Subcutaneous abdominal adipose tissue (tissue), 5 donors: ENCODE results near the gene SAMD4B.
"Not testable (repeated sequence)": the region's sequence is repeated elsewhere in the genome, so short reads cannot be mapped to it uniquely, and the experiment has no call there.

ENCODE experiments used
- H3K27ac ChIP-seq: one replicate; pipeline ENCODE4 v1.7.0; 2013; ENCODE audit warnings: low read depth, mild to moderate bottlenecking, inconsistent platforms, low read length, moderate library complexity
- H3K27me3 ChIP-seq, 5 donors: one replicate each; pipeline ENCODE4 v1.7.0; 2013; ENCODE audit warnings: low read length in 5 of 5, inconsistent platforms in 1 of 5; ENCODE audit not compliant: control insufficient read depth in 5 of 5, insufficient read depth in 4 of 5
- H3K36me3 ChIP-seq, 5 donors: one replicate each; pipeline ENCODE4 v1.7.0; 2013; ENCODE audit warnings: low read length in 5 of 5; ENCODE audit not compliant: control insufficient read depth in 5 of 5, insufficient read depth in 5 of 5
- H3K4me1 ChIP-seq, 5 donors: one replicate each; pipeline ENCODE4 v1.7.0; 2013; ENCODE audit warnings: low read length in 5 of 5, mild to moderate bottlenecking in 3 of 5, moderate library complexity in 1 of 5; ENCODE audit not compliant: control insufficient read depth in 5 of 5, insufficient read depth in 5 of 5
- H3K4me3 ChIP-seq, 5 donors: one replicate each; pipeline ENCODE4 v1.7.0; 2013; ENCODE audit warnings: low read length in 5 of 5, low read depth in 1 of 5
- H3K9ac ChIP-seq, 5 donors: one replicate each; pipeline ENCODE4 v1.7.0; 2013; ENCODE audit warnings: low read length in 5 of 5, mild to moderate bottlenecking in 4 of 5, moderate library complexity in 3 of 5
- H3K9me3 ChIP-seq, 5 donors: one replicate each; pipeline ENCODE4 v1.7.0; 2013; ENCODE audit warnings: low read length in 5 of 5; ENCODE audit not compliant: control insufficient read depth in 5 of 5
- donor health status: healthy.
- donor health status: healthy.
- donor health status: healthy.
- donor health status: healthy.
- donor health status: healthy.

Gene SAMD4B

GRCh38 chr19:39303373-39304184 is 38.6 kb upstream of the SAMD4B start:
- peaks cover 0 to 13% (median 4%) of the 10 kb centered on the region in 5 donors for H3K4me1 ChIP-seq
- no peak overlapping the region for H3K4me3 ChIP-seq
- no peak overlapping the region for H3K27ac ChIP-seq
- peaks cover 8 to 30% (median 20%) of the 10 kb centered on the region in 5 donors for H3K27me3 ChIP-seq
- no peaks in the 10 kb centered on the region for H3K36me3 ChIP-seq
- H3K9ac ChIP-seq: no peak overlapping the region
- H3K9me3 ChIP-seq: no peaks in the 10 kb centered on the region

- Histone ChIP-seq H3K9ac (no peak overlapping the region), H3K4me3 (no peak overlapping the region), H3K27ac (no peak overlapping the region), H3K27me3 (peaks cover 9 to 34% (median 21%) of the 10 kb centered on the region in 5 donors), H3K4me1 (peaks cover 0 to 13% (median 4%) of the 10 kb centered on the region in 5 donors), H3K36me3 (no peaks in the 10 kb centered on the region), H3K9me3 (no peaks in the 10 kb centered on the region)
Measured at GRCh38 chr19:39304185-39304513, 38.1 kb upstream of the SAMD4B start.

GRCh38 chr19:39304701-39305571 is 37.3 kb upstream of the SAMD4B start:
- Histone ChIP-seq H3K36me3 (no peaks in the 10 kb centered on the region), H3K27me3 (peaks cover 9 to 34% (median 21%) of the 10 kb centered on the region in 5 donors)

GRCh38 chr19:39306075-39306474 is 36.1 kb upstream of the SAMD4B start:
- Histone ChIP-seq H3K27ac (no peak overlapping the region), H3K9me3 (no peaks in the 10 kb centered on the region), H3K9ac (no peak overlapping the region), H3K36me3 (no peaks in the 10 kb centered on the region), H3K27me3 (peaks cover 9 to 34% (median 21%) of the 10 kb centered on the region in 5 donors), H3K4me1 (peaks cover 0 to 13% (median 4%) of the 10 kb centered on the region in 5 donors), H3K4me3 (no peak overlapping the region)

More at GRCh38 chr19:39304701-39305571, 37.3 kb upstream of the SAMD4B start:
- no peak overlapping the region for H3K9ac ChIP-seq
- H3K9me3 ChIP-seq: no peaks in the 10 kb centered on the region
- no peak overlapping the region for H3K27ac ChIP-seq
- peaks cover 0 to 13% (median 4%) of the 10 kb centered on the region in 5 donors for H3K4me1 ChIP-seq
- H3K4me3 ChIP-seq: no peak overlapping the region

GRCh38 chr19:39307046-39307821 is 35.0 kb upstream of the SAMD4B start:
- H3K36me3 ChIP-seq: peaks cover 0 to 6% (median 0%) of the 10 kb centered on the region in 5 donors
- H3K27me3 ChIP-seq: peaks cover 9 to 34% (median 21%) of the 10 kb centered on the region in 5 donors
- H3K4me3 ChIP-seq: peak overlapping the region in 2 of 5 donors; percentile 6 to 24
- H3K27ac ChIP-seq: no peak overlapping the region
- H3K4me1 ChIP-seq: peaks cover 0 to 13% (median 4%) of the 10 kb centered on the region in 5 donors
- no peak overlapping the region for H3K9ac ChIP-seq
- no peaks in the 10 kb centered on the region for H3K9me3 ChIP-seq

- Histone ChIP-seq H3K9me3 (no peaks in the 10 kb centered on the region), H3K27ac (no peak overlapping the region), H3K9ac (no peak overlapping the region), H3K27me3 (peaks cover 9 to 34% (median 21%) of the 10 kb centered on the region in 5 donors), H3K4me3 (peak overlapping the region in 1 of 5 donors; percentile 24), H3K4me1 (peaks cover 0 to 13% (median 4%) of the 10 kb centered on the region in 5 donors), H3K36me3 (peaks cover 0 to 11% (median 0%) of the 10 kb centered on the region in 5 donors)
Measured at GRCh38 chr19:39307822-39308530, 34.2 kb upstream of the SAMD4B start.

GRCh38 chr19:39308531-39309304 is 33.5 kb upstream of the SAMD4B start:
- Histone ChIP-seq H3K9ac (no peak overlapping the region), H3K36me3 (peaks cover 0 to 17% (median 2%) of the 10 kb centered on the region in 5 donors), H3K4me1 (peaks cover 0 to 13% (median 4%) of the 10 kb centered on the region in 5 donors), H3K9me3 (no peaks in the 10 kb centered on the region), H3K27me3 (peaks cover 9 to 34% (median 21%) of the 10 kb centered on the region in 5 donors), H3K4me3 (no peak overlapping the region), H3K27ac (no peak overlapping the region)

GRCh38 chr19:39309305-39309670 is 32.9 kb upstream of the SAMD4B start:
- H3K27me3 ChIP-seq: peaks cover 9 to 34% (median 21%) of the 10 kb centered on the region in 5 donors
- peaks cover 0 to 22% (median 7%) of the 10 kb centered on the region in 5 donors for H3K36me3 ChIP-seq
- not testable (repeated sequence) for H3K9me3 ChIP-seq, H3K9ac ChIP-seq, H3K27ac ChIP-seq, H3K4me3 ChIP-seq
- peaks cover 0 to 13% (median 4%) of the 10 kb centered on the region in 5 donors for H3K4me1 ChIP-seq
